Right atrium auricular region (tissue), 2 donors: ENCODE measurements around the gene TEAD1. TPM values are rescaled to one million over a fixed set of nuclear protein-coding genes. Genes with fewer than 3 reads are reported as not detected.

ENCODE experiments used
- DNase-seq: peaks from one replicate; pipeline ENCODE4 v3.0.0-alpha.2; 2019; ENCODE audit warnings: low spot score
- H3K27ac ChIP-seq, 2 donors: fragments of 200-600 bp; sonication (generic); 1 replicate in 1 of 2; 2 replicates in 1 of 2; pipeline ENCODE4 v1.5.1; 2016 to 2019
- H3K27me3 ChIP-seq, 2 donors: fragments of 200-600 bp; sonication (generic); one replicate each; pipeline versions ENCODE4 v1.5.1 to v1.6.0; 2017 to 2019
- H3K36me3 ChIP-seq: fragments of 200-600 bp; sonication (generic); one replicate; pipeline ENCODE4 v1.5.1; 2016
- H3K4me1 ChIP-seq, 2 donors: fragments of 200-600 bp; sonication (generic); one replicate each; pipeline versions ENCODE4 v1.5.1 to v1.6.0; 2017 to 2019
- H3K4me3 ChIP-seq, 2 donors: fragments of 200-600 bp; sonication (generic); 1 replicate in 1 of 2; 2 replicates in 1 of 2; pipeline ENCODE4 v1.5.1; 2017 to 2019; ENCODE audit warnings: mild to moderate bottlenecking in 1 of 2, moderate library complexity in 1 of 2
- H3K9me3 ChIP-seq, 2 donors: fragments of 200-600 bp; sonication (generic); one replicate each; pipeline ENCODE4 v1.5.1; 2019
- CTCF ChIP-seq, 2 donors: fragments of 200-600 bp; sonication (generic); IDR thresholded peaks; one replicate each; pipeline ENCODE4 v1.5.1; 2019; ENCODE audit warnings: antibody characterized with exemption in 2 of 2
- total RNA-seq, 2 donors: library from RNA; depleted of rRNA; stranded (reverse); fragments of >200 nt; gene quantifications; one replicate each; pipeline ENCODE4 v1.1.0, GENCODE V29; 2016

The TEAD1 gene
- total RNA-seq, 2 donors from 2014 or later, result 73.8 to 99.8 TPM

GRCh38 chr11:12764187-12764914 lies 90.1 kb downstream of the TEAD1 start:
- H3K36me3 ChIP-seq, result peaks cover 9% of the 10 kb centered on the region
- no peak for DNase-seq
- no peak overlapping the region for H3K4me3 ChIP-seq
- H3K27me3 ChIP-seq, result no peaks in the 10 kb centered on the region
- no peaks in the 10 kb centered on the region for H3K9me3 ChIP-seq
- TF ChIP-seq CTCF (IDR thresholded peaks at IDR 0.05), result no peak
- no peak overlapping the region for H3K27ac ChIP-seq
- H3K4me1 ChIP-seq, result peaks cover 0 to 40% of the 10 kb centered on the region in 2 donors

GRCh38 chr11:12765428-12765827 lies 91.2 kb downstream of the TEAD1 start:
- Histone ChIP-seq H3K4me3 (no peak overlapping the region), H3K4me1 (peaks cover 0 to 51% of the 10 kb centered on the region in 2 donors), H3K27ac (no peak overlapping the region), H3K9me3 (no peaks in the 10 kb centered on the region), H3K27me3 (no peaks in the 10 kb centered on the region), H3K36me3 (peaks cover 9% of the 10 kb centered on the region)
- no peak for DNase-seq
- no peak for TF ChIP-seq CTCF (IDR thresholded peaks at IDR 0.05)

GRCh38 chr11:12767027-12767426 lies 92.8 kb downstream of the TEAD1 start:
- no peak for DNase-seq
- Histone ChIP-seq H3K4me1 (peaks cover 0 to 64% of the 10 kb centered on the region in 2 donors), H3K4me3 (no peak overlapping the region), H3K27ac (no peak overlapping the region), H3K27me3 (no peaks in the 10 kb centered on the region), H3K36me3 (peaks cover 9% of the 10 kb centered on the region), H3K9me3 (no peaks in the 10 kb centered on the region)
- TF ChIP-seq CTCF (IDR thresholded peaks at IDR 0.05), result no peak

- Histone ChIP-seq H3K4me1 (peaks cover 0 to 69% of the 10 kb centered on the region in 2 donors), H3K4me3 (no peak overlapping the region), H3K9me3 (no peaks in the 10 kb centered on the region), H3K27me3 (no peaks in the 10 kb centered on the region), H3K27ac (peak overlapping the region in 1 of 2 donors; percentile 28), H3K36me3 (peaks cover 9% of the 10 kb centered on the region)
- DNase-seq, result no peak
- no peak for TF ChIP-seq CTCF (IDR thresholded peaks at IDR 0.05)
These were observed 93.4 kb downstream of the TEAD1 start for GRCh38 chr11:12767577-12767976.

- no peak overlapping the region for H3K4me3 ChIP-seq
- no peak for DNase-seq
- H3K4me1 ChIP-seq, result peaks cover 0 to 71% of the 10 kb centered on the region in 2 donors
- peaks cover 9% of the 10 kb centered on the region for H3K36me3 ChIP-seq
- TF ChIP-seq CTCF (IDR thresholded peaks at IDR 0.05), result no peak
- H3K27ac ChIP-seq, result peak overlapping the region in 1 of 2 donors; percentile 38
- H3K9me3 ChIP-seq, result no peaks in the 10 kb centered on the region
- H3K27me3 ChIP-seq, result no peaks in the 10 kb centered on the region
These were observed 94.8 kb downstream of the TEAD1 start for GRCh38 chr11:12768726-12769673.
